Nephron progenitor cell (in vitro differentiated cells): ENCODE data around the gene GRIA1.

Experiments used
- DNase-seq: peaks from one replicate; pipeline ENCODE4 v3.0.0; 2021
- H3K27ac Mint-ChIP-seq: 2 replicates; pipeline ENCODE4 v1.8.0; 2021; ENCODE audit warnings: mild to moderate bottlenecking, moderate library complexity, mixed read lengths
- H3K27me3 Mint-ChIP-seq: 2 replicates; pipeline ENCODE4 v1.8.0; 2021; ENCODE audit warnings: mild to moderate bottlenecking, low read depth, mixed read lengths; ENCODE audit not compliant: poor library complexity
- H3K36me3 Mint-ChIP-seq: 2 replicates; pipeline ENCODE4 v1.8.0; 2021; ENCODE audit warnings: low read depth, mixed read lengths
- H3K4me1 Mint-ChIP-seq: 2 replicates; pipeline ENCODE4 v1.8.0; 2021; ENCODE audit warnings: mixed read lengths
- H3K4me3 Mint-ChIP-seq: 2 replicates; pipeline ENCODE4 v1.8.0; 2021; ENCODE audit warnings: mild to moderate bottlenecking, moderate library complexity, mixed read lengths
- H3K9me3 Mint-ChIP-seq: 2 replicates; pipeline ENCODE4 v1.8.0; 2021; ENCODE audit warnings: mild to moderate bottlenecking, moderate library complexity, mixed read lengths
- CTCF ChIP-seq: fragments of 200-600 bp; sonication (generic); IDR thresholded peaks from 2 replicates; pipeline ENCODE4 v1.5.0; 2021; ENCODE audit warnings: antibody characterized with exemption

GRIA1 gene

DNA sequence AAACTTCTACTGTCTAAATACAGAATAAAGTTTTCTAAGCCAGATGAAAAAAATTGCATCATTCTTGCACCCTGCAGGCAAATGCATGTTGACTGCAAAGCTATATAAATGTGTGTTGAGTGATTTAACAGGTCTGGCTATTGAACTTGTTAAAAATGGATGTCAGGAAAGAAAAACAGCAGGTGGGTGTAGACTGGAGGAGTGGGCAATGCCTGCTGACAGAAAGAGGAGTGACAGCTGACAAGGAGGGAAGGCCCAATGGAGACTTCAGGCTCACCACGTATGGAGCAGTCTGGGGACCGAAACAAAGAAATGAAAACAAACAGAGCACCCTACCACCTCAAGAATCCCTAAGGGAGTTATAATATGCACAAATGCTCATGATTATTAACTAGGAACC lies 127.8 kb downstream of the GRIA1 start:
- peaks cover 16% of the 10 kb centered on the region for H3K4me1 Mint-ChIP-seq
- no peak for TF ChIP-seq CTCF
- H3K36me3 Mint-ChIP-seq = no peaks in the 10 kb centered on the region
- no peaks in the 10 kb centered on the region for H3K27me3 Mint-ChIP-seq
- no peak for DNase-seq
- no peaks in the 10 kb centered on the region for H3K9me3 Mint-ChIP-seq
- H3K27ac Mint-ChIP-seq = no peak overlapping the region
- no peak overlapping the region for H3K4me3 Mint-ChIP-seq

DNA sequence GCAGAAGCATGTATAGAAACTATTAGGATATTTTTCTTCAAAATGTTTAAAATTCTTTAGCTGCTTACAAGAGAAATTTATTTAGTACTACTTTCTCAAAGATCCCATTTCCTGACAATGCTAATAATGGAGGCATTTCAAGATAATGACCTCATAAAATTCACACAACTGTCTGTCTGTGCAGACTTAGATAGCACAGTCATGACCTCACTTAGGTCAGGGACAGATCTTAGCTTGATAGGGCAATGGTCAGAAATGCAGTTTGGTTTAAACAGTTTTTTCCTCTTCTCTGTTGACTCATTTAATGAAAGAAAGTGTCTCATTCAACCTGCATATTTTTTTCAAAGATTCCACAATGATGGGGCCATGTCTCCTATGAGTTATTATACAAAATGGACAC lies 128.4 kb downstream of the GRIA1 start:
- H3K4me3 Mint-ChIP-seq = no peak overlapping the region
- no peak for TF ChIP-seq CTCF
- H3K9me3 Mint-ChIP-seq = no peaks in the 10 kb centered on the region
- H3K36me3 Mint-ChIP-seq = no peaks in the 10 kb centered on the region
- no peak overlapping the region for H3K27ac Mint-ChIP-seq
- DNase-seq = no peak
- H3K4me1 Mint-ChIP-seq = peaks cover 14% of the 10 kb centered on the region
- H3K27me3 Mint-ChIP-seq = no peaks in the 10 kb centered on the region

GRCh38 chr5:153619771-153620170 lies 129.3 kb downstream of the GRIA1 start:
- Mint-ChIP-seq H3K27ac (no peak overlapping the region), H3K27me3 (no peaks in the 10 kb centered on the region), H3K36me3 (no peaks in the 10 kb centered on the region), H3K4me3 (no peak overlapping the region), H3K9me3 (no peaks in the 10 kb centered on the region), H3K4me1 (peaks cover 12% of the 10 kb centered on the region)
- no peak for TF ChIP-seq CTCF
- DNase-seq = no peak

GRCh38 chr5:153623124-153623523 lies 132.7 kb downstream of the GRIA1 start:
- no peak overlapping the region for H3K27ac Mint-ChIP-seq
- DNase-seq = no peak
- peaks cover 12% of the 10 kb centered on the region for H3K4me1 Mint-ChIP-seq

GRCh38 chr5:153623751-153624450 lies 133.4 kb downstream of the GRIA1 start:
- Mint-ChIP-seq H3K36me3 (no peaks in the 10 kb centered on the region), H3K27me3 (no peaks in the 10 kb centered on the region), H3K4me3 (no peak overlapping the region), H3K27ac (no peak overlapping the region), H3K9me3 (no peaks in the 10 kb centered on the region), H3K4me1 (peaks cover 7% of the 10 kb centered on the region)
- TF ChIP-seq CTCF = no peak
- no peak for DNase-seq

More at GRCh38 chr5:153623124-153623523, 132.7 kb downstream of the GRIA1 start:
- H3K27me3 Mint-ChIP-seq = no peaks in the 10 kb centered on the region
- no peaks in the 10 kb centered on the region for H3K36me3 Mint-ChIP-seq
- no peak overlapping the region for H3K4me3 Mint-ChIP-seq
- TF ChIP-seq CTCF = no peak
- no peaks in the 10 kb centered on the region for H3K9me3 Mint-ChIP-seq

DNA sequence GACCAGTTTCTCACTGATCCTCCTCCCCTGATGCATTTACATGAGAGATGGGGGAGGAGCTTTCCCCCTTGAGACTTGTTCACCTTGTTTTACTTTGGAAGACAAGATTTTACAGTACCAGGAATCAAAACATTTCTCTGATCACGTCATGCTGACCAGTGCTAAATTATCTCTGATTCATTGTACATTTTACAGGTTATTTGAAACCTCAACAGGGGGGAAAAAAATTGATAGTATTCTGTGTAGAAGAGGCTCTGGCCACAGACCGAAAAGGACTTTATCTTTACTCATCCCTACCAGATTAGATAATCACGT lies 133.9 kb downstream of the GRIA1 start:
- no peaks in the 10 kb centered on the region for H3K9me3 Mint-ChIP-seq
- peaks cover 2% of the 10 kb centered on the region for H3K4me1 Mint-ChIP-seq
- no peaks in the 10 kb centered on the region for H3K36me3 Mint-ChIP-seq
- TF ChIP-seq CTCF = no peak
- H3K27ac Mint-ChIP-seq = no peak overlapping the region
- no peak overlapping the region for H3K4me3 Mint-ChIP-seq
- H3K27me3 Mint-ChIP-seq = no peaks in the 10 kb centered on the region
- DNase-seq = no peak
